ENCODE data around the gene CREB5.

CREB5 gene, protein sequence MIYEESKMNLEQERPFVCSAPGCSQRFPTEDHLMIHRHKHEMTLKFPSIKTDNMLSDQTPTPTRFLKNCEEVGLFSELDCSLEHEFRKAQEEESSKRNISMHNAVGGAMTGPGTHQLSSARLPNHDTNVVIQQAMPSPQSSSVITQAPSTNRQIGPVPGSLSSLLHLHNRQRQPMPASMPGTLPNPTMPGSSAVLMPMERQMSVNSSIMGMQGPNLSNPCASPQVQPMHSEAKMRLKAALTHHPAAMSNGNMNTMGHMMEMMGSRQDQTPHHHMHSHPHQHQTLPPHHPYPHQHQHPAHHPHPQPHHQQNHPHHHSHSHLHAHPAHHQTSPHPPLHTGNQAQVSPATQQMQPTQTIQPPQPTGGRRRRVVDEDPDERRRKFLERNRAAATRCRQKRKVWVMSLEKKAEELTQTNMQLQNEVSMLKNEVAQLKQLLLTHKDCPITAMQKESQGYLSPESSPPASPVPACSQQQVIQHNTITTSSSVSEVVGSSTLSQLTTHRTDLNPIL

DNA sequence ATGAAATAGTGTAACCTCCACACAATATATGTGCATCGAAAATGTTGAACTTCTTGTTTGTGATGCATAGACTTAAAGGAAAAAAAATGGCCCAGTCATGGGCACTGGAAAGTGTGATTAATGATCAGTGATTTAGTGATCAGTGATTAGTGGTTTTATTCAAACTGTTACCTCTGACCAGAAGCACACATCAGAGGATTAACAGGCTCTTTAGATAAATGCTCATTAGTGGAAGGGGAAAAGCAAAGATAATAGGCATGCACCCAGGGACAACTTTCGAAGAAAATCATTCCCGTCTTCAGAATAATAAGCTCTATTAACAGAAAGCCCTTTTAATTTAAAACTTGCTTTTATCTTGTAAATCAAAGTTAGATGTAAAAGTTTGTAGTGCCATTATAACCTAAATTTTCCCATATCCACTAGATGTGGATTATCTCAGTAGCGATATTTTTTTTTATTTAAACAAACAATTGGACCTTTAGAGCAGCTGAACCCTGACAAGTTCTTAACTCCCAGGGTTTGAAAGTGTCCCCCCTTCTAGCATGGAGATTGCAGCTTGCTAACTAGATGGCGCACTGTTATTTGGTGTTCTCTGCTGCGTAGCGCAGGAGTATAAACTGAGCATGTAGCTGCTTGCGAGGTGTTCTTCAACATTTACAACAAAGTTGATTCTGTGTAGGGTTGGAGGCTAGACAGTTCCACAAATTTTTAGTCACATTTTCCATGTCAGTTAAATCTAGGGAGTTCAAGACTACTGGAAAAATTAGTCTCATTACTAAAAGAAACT, at the start of gene CREB5:
CREB5 (plus strand) TSS at position 643 of the 787 bp plus-strand sequence. CDS start 397 bp downstream, outside the sequence.
- peaks cover 31% of the 10 kb centered on the region for H3K4me1 Mint-ChIP-seq
- no peak for DNase-seq (ENCODE audit: low spot score in 2 of 2)
- no peak within 1 kb of the TSS for H3K4me3 Mint-ChIP-seq
- peaks cover 92% of the 10 kb centered on the region for H3K27me3 Mint-ChIP-seq
- ATAC-seq (replicated peaks; ENCODE audit: extremely low read depth, poor library complexity, severe bottlenecking), result no peak
- H3K36me3 Mint-ChIP-seq (ENCODE audit: insufficient read depth), result peaks cover 2% of the 10 kb centered on the region
- H3K27ac Mint-ChIP-seq (ENCODE audit: low read depth), result no peak within 1 kb of the TSS
- no peaks in the 10 kb centered on the region for H3K9me3 Mint-ChIP-seq

DNA sequence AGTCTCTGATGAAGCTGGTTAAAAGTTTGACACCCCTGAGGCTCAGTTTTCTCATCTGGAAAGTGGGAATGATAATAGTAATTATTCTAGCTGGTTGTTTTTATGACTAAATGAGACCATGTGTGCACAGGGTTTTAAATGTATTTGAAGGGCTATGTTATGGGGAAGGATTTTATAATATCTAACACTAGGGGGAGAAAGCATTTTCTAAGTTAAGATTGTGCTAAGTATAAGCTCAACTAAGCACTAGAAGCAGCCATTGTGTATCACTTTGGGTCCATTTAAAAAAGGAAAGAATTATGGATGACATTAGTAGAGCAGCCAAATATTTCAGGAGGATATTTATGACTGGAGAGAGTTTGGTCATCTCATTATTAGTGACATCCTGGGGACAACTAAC, 49.5 kb upstream of the CREB5 start:
- peaks cover 10% of the 10 kb centered on the region for H3K9me3 Mint-ChIP-seq
- H3K27me3 Mint-ChIP-seq, result peaks cover 12% of the 10 kb centered on the region
- no peaks in the 10 kb centered on the region for H3K4me1 Mint-ChIP-seq
- no peak overlapping the region for H3K27ac Mint-ChIP-seq (ENCODE audit: low read depth)
- no peak overlapping the region for H3K4me3 Mint-ChIP-seq
- ATAC-seq (replicated peaks; ENCODE audit: extremely low read depth, poor library complexity, severe bottlenecking), result no peak
- no peaks in the 10 kb centered on the region for H3K36me3 Mint-ChIP-seq (ENCODE audit: insufficient read depth)
- no peak for DNase-seq (ENCODE audit: low spot score in 2 of 2)

DNA sequence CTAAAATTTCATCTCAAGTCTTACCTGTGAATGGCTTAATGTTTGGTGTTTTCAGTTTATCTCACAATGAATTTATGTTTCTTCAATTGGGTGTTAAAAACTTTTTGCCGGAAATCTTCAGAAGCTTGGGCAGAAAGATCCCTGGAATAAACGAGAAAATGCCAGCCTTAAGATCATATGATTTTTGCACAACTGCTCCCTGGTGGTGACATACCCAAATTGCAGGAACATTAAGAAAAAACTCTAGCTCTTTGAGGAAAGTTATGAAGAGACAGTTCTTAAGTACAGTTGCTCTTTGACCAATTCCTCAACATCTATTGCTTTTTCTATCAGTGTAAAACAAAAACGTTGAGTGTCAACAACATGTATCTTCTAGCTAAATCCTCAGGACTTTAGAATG, 48.2 kb upstream of the CREB5 start:
- Mint-ChIP-seq H3K27ac (ENCODE audit: low read depth) (no peak overlapping the region), H3K4me1 (no peaks in the 10 kb centered on the region), H3K9me3 (peaks cover 10% of the 10 kb centered on the region), H3K36me3 (ENCODE audit: insufficient read depth) (no peaks in the 10 kb centered on the region), H3K4me3 (no peak overlapping the region), H3K27me3 (peaks cover 17% of the 10 kb centered on the region)
- DNase-seq (ENCODE audit: low spot score in 2 of 2) (no peak), ATAC-seq (replicated peaks; ENCODE audit: extremely low read depth, poor library complexity, severe bottlenecking) (no peak)

DNA sequence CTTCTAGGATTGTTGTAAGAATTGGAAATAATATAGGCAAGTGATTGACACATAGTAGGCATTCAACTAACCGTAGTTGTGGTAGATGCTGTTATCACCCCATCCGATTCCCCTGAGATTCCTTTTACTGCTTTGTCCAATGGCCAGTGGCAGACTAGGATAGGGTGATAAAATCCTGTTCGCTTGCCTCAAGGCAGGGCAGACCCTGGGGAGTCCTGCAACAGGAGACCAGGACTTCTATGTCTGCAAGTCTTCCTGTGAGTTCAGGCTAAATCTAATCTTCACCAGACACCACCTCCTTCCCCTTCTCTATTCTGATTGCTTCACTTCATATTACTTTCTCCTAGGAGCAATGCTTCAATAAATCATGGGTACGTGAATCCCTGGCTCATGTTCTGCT, 42.8 kb upstream of the CREB5 start:
- ATAC-seq (replicated peaks; ENCODE audit: extremely low read depth, poor library complexity, severe bottlenecking) (no peak), DNase-seq (ENCODE audit: low spot score in 2 of 2) (no peak)
- Mint-ChIP-seq H3K4me3 (no peak overlapping the region), H3K4me1 (no peaks in the 10 kb centered on the region), H3K27me3 (peaks cover 36% of the 10 kb centered on the region), H3K36me3 (ENCODE audit: insufficient read depth) (no peaks in the 10 kb centered on the region), H3K27ac (ENCODE audit: low read depth) (no peak overlapping the region), H3K9me3 (peaks cover 7% of the 10 kb centered on the region)

DNA sequence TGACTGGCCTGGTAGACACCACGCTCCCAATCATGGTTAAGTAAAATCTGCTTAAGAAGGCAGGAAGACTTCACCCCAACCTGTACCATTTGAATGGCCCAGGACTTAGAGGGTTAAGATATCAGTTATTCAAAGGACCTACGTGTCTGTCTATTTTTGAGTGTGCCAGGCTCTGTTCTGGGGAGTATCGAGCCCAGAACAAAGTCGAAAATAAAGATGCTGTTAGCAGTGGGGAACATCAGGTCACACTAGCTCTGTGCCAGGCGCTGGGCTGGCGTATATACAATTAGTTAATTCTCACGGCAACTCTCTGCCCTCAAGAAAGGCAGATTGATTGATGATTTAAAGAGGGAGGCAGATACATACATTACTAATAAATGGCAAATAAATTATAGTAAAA, 40.5 kb upstream of the CREB5 start:
- Mint-ChIP-seq H3K27ac (ENCODE audit: low read depth) (no peak overlapping the region), H3K27me3 (peaks cover 44% of the 10 kb centered on the region), H3K4me3 (no peak overlapping the region), H3K4me1 (no peaks in the 10 kb centered on the region), H3K9me3 (no peaks in the 10 kb centered on the region), H3K36me3 (ENCODE audit: insufficient read depth) (no peaks in the 10 kb centered on the region)
- ATAC-seq (replicated peaks; ENCODE audit: extremely low read depth, poor library complexity, severe bottlenecking), result no peak
- no peak for DNase-seq (ENCODE audit: low spot score in 2 of 2)

DNA sequence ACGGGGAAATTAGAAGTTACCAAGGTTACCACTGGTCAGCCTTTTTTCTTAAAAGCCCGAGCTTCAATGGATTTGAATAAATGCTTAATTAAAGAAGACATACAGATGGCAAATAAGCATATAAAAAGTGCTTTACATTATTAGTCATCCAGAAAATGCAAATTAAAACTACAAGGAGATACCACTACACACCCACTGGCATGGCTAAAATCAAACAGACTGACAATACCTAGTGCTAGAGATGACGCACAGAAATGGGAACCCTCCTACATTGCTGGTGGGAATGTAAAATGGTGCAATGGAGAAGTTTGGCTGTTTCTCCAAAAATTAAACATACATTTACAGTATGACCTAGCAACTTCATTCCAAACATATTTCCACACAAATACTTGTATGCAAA, 38.3 kb upstream of the CREB5 start:
- Mint-ChIP-seq H3K27ac (ENCODE audit: low read depth) (no peak overlapping the region), H3K36me3 (ENCODE audit: insufficient read depth) (no peaks in the 10 kb centered on the region), H3K4me3 (no peak overlapping the region), H3K9me3 (no peaks in the 10 kb centered on the region), H3K4me1 (no peaks in the 10 kb centered on the region), H3K27me3 (peaks cover 35% of the 10 kb centered on the region)
- ATAC-seq (replicated peaks; ENCODE audit: extremely low read depth, poor library complexity, severe bottlenecking), result no peak
- DNase-seq (ENCODE audit: low spot score in 2 of 2), result no peak

DNA sequence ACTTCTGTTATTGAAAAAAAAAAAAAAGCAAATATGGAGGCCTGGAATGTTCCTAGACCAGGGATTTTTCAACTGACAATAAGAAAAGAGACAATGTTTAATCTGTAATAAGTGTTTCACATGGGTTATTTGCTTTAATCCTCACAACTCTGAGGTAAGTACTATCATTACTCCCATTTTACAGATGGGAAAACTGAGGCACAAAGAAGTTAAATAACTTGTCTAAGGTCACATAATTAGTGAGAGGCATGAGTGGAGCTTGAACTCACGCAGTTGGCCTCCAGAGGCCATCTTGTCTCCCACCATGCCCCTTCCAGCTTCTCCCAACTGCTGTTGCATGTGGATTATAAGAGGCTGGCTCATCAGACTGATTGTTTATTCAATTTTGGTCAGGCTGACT, 36.6 kb upstream of the CREB5 start:
- H3K4me1 Mint-ChIP-seq, result no peaks in the 10 kb centered on the region
- no peak overlapping the region for H3K27ac Mint-ChIP-seq (ENCODE audit: low read depth)
- no peak for DNase-seq (ENCODE audit: low spot score in 2 of 2)
- H3K4me3 Mint-ChIP-seq, result no peak overlapping the region
- peaks cover 41% of the 10 kb centered on the region for H3K27me3 Mint-ChIP-seq
- no peak for ATAC-seq (replicated peaks; ENCODE audit: extremely low read depth, poor library complexity, severe bottlenecking)
- no peaks in the 10 kb centered on the region for H3K9me3 Mint-ChIP-seq
- H3K36me3 Mint-ChIP-seq (ENCODE audit: insufficient read depth), result no peaks in the 10 kb centered on the region

DNA sequence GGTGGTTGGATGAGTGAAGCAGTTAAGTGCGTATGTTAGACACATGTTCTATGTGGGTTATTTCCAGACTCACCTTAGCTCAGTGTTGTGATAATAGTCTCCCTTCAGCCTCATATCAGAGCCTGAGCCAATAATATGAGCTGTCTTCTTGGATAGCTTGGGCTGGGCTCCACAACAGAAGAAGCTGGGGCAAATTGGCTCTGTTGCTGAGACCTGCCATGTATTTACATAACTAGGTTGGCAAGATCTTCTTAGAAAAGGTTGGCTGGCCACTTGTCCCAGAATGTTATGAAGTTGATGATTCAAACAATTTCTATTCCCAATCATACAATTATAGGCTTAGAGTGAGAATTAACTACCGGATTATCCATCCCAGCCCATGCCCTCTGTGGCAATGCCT, 35.7 kb upstream of the CREB5 start:
- H3K4me3 Mint-ChIP-seq, result no peak overlapping the region
- no peaks in the 10 kb centered on the region for H3K36me3 Mint-ChIP-seq (ENCODE audit: insufficient read depth)
- H3K27me3 Mint-ChIP-seq, result peaks cover 42% of the 10 kb centered on the region
- ATAC-seq (replicated peaks; ENCODE audit: extremely low read depth, poor library complexity, severe bottlenecking) (no peak), DNase-seq (ENCODE audit: low spot score in 2 of 2) (no peak)
- H3K27ac Mint-ChIP-seq (ENCODE audit: low read depth), result no peak overlapping the region
- no peaks in the 10 kb centered on the region for H3K4me1 Mint-ChIP-seq
- H3K9me3 Mint-ChIP-seq, result no peaks in the 10 kb centered on the region

DNA sequence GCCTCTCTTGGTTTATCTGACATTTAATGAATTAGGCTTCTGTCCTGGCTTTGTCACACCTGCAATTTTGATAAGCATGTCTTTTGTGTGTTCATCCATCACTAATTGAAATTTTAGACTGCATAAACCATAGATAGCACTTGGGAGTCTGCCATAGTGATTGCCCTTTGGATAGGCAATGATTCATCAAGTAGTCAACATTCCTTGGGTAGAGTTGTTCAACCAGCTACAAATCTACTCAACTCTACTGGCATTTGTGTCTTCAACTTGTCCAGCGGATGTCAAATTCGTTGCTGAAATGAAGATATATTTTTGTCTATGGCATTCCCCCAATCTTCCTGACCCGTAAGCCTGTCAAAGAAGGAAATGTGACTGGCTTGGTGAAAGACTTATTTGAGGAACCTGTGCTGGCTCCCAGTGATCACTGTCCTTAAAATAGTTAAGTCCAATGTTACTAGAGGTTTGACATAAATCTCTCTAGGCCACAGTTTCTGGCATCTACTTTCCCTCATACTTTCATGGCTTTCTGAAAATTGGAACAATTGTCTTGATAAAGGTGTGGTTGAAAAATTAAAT, 33.7 kb upstream of the CREB5 start:
- H3K9me3 Mint-ChIP-seq, result no peaks in the 10 kb centered on the region
- H3K4me1 Mint-ChIP-seq, result no peaks in the 10 kb centered on the region
- H3K4me3 Mint-ChIP-seq, result no peak overlapping the region
- peaks cover 37% of the 10 kb centered on the region for H3K27me3 Mint-ChIP-seq
- H3K27ac Mint-ChIP-seq (ENCODE audit: low read depth), result no peak overlapping the region
- no peak for ATAC-seq (replicated peaks; ENCODE audit: extremely low read depth, poor library complexity, severe bottlenecking)
- no peak for DNase-seq (ENCODE audit: low spot score in 2 of 2)
- H3K36me3 Mint-ChIP-seq (ENCODE audit: insufficient read depth), result no peaks in the 10 kb centered on the region

DNA sequence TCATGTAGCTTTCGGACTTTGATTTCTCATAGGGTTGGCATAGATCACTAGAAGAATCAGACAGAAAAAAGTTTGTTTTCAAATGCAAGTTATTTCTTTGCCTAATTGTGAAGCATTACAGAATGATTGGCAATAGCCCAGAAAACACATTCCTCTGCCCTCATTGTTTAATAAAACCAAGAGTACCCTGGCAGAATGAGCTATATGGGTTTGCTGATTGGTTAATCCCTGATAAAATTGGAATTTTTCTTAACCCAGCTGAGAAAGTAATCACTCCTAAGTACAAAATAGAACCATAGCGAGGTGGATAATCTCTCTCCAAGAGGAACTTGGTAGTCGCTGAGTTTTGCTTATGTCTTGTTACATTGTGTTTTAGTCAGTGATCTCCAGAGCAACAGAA, 30.9 kb upstream of the CREB5 start:
- Mint-ChIP-seq H3K27ac (ENCODE audit: low read depth) (no peak overlapping the region), H3K4me1 (no peaks in the 10 kb centered on the region), H3K4me3 (no peak overlapping the region), H3K36me3 (ENCODE audit: insufficient read depth) (no peaks in the 10 kb centered on the region), H3K27me3 (peaks cover 41% of the 10 kb centered on the region), H3K9me3 (no peaks in the 10 kb centered on the region)
- DNase-seq (ENCODE audit: low spot score in 2 of 2) (no peak), ATAC-seq (replicated peaks; ENCODE audit: extremely low read depth, poor library complexity, severe bottlenecking) (no peak)

DNA sequence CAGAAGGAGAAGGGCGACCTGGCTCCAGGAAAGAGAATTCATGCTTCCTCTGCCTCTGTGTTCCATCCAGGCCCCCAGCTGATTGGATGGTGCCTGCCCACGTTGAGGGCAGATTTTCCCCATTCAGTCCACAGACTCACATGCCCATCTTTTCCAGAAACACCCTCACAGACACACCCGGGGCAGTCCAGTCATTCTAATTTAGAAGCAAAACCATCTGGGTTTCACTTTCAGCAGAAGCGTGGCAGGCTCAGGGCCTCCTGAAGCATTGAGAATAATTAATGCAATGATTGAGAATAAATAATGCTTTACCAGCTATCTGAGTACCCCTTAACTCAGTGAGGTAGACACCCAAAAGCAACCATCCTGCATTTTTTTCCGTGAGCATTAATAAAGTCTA, 30.2 kb upstream of the CREB5 start:
- Mint-ChIP-seq H3K27ac (ENCODE audit: low read depth) (no peak overlapping the region), H3K4me1 (no peaks in the 10 kb centered on the region)

DNA sequence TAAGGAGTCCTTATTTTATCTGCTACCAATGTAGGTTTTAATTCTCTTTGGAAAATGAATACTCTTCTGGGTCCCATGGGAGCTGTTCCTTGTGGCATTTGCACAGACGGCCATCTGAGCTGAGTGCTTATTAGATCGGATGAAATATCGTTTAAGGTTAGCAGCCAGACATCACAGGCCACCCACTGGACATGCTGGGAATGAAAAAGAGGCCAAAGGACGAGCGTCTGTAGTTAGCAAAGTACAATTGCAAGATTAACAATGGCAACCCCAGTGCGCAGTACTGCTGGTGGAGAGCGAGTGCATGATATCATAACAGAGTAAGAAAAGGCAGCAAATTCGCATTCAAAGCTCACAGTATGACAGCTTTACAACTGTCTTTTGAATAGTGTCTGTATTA, 28.3 kb upstream of the CREB5 start:
- no peak for ATAC-seq (replicated peaks; ENCODE audit: extremely low read depth, poor library complexity, severe bottlenecking)
- H3K27me3 Mint-ChIP-seq, result peaks cover 53% of the 10 kb centered on the region
- no peak for DNase-seq (ENCODE audit: low spot score in 2 of 2)
- H3K36me3 Mint-ChIP-seq (ENCODE audit: insufficient read depth), result no peaks in the 10 kb centered on the region
- no peak overlapping the region for H3K27ac Mint-ChIP-seq (ENCODE audit: low read depth)
- no peaks in the 10 kb centered on the region for H3K9me3 Mint-ChIP-seq
- no peaks in the 10 kb centered on the region for H3K4me1 Mint-ChIP-seq
- H3K4me3 Mint-ChIP-seq, result no peak overlapping the region

More for the DNA sequence above, 30.2 kb upstream of the CREB5 start:
- Mint-ChIP-seq H3K9me3 (no peaks in the 10 kb centered on the region), H3K27me3 (peaks cover 41% of the 10 kb centered on the region), H3K36me3 (ENCODE audit: insufficient read depth) (no peaks in the 10 kb centered on the region), H3K4me3 (no peak overlapping the region)
- no peak for ATAC-seq (replicated peaks; ENCODE audit: extremely low read depth, poor library complexity, severe bottlenecking)
- DNase-seq (ENCODE audit: low spot score in 2 of 2), result no peak

Measured in central memory CD8-positive, alpha-beta T cell (primary cell).